ENCODE measurements around the gene ADIPOQ. TPM values are rescaled to one million over a fixed set of nuclear protein-coding genes. Genes with fewer than 3 reads are reported as not detected.
"Not testable (repeated sequence)": the region's sequence is repeated elsewhere in the genome, so short reads cannot be mapped to it uniquely, and the experiment has no call there.

The ADIPOQ gene
- total RNA-seq, 2 experiments from 2014 or later, result not detected

DNA sequence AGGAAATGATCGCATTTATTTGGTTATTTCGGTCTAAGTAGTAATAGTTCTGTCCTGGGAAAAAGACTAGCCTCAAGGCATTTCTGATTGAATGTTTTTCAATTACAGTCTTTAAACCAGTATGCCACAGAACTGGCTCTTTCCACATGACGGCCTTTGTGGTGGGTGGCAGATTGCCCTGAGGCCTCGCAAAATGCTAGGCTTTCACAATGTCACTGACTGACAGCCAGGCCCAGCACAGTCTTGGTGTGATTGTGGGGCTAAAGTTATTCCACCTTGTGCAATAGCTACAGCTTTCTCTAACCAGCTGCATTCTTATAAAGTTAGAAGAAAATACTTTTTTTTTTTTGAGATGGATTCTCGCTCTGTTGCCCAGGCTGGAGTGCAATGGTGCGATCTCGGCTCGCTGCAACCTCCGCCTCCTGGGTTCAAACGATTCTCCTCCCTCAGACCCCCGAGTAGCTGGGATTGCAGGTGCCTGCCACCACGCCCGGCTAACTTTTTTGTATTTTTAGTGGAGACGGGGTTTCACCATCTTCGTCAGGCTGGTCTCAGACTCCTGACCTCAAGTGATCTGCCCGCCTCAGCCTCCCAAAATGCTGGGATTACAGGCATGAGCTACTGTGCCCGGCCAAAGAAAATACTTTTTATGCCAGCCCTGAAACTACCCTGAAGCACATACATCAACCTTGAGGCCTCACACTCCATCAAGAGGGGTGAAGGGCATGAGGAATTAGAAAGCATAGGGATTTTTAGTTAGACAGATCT is 2.5 kb upstream of the ADIPOQ start:
- H3K27ac Mint-ChIP-seq, result no peak overlapping the region
- ATAC-seq (no peak), DNase-seq (no peak)
- no peak overlapping the region for H3K4me3 Mint-ChIP-seq
- CTCF ChIA-PET, result interaction anchor here (0.6 kb wide), 2 partner anchors 84 to 1899 kb away, joined by 3 read pairs; no protein-coding TSS in a partner anchor
- H3K4me1 Mint-ChIP-seq, result no peaks in the 10 kb centered on the region
- H3K36me3 Mint-ChIP-seq, result no peaks in the 10 kb centered on the region
- peaks cover 11% of the 10 kb centered on the region for H3K27me3 Mint-ChIP-seq
- no peaks in the 10 kb centered on the region for H3K9me3 Mint-ChIP-seq (ENCODE audit: low read depth)

DNA sequence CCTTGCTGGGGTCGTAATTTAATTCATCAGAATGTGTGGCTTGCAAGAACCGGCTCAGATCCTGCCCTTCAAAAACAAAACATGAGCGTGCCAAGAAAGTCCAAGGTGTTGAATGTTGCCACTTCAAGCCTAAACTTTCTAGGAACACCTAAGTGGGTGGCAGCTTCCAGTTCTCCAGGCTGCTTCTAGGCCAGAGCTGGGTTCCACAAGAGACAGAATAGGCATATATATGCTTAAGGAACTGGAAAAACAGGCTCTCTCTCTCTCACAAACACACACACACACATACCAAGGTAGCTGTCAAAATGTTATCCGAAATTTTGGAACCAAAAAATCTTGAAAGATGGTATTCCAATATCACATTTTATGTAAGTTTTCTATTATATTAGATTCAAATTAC is 890 bp upstream of the ADIPOQ start:
- H3K4me1 Mint-ChIP-seq, result no peaks in the 10 kb centered on the region
- no peaks in the 10 kb centered on the region for H3K9me3 Mint-ChIP-seq (ENCODE audit: low read depth)
- ATAC-seq, result no peak
- no peak overlapping the region for H3K4me3 Mint-ChIP-seq
- no peak overlapping the region for H3K27ac Mint-ChIP-seq
- CTCF ChIA-PET, result no interaction called here
- H3K27me3 Mint-ChIP-seq, result peaks cover 13% of the 10 kb centered on the region
- H3K36me3 Mint-ChIP-seq, result no peaks in the 10 kb centered on the region
- DNase-seq, result no peak

DNA sequence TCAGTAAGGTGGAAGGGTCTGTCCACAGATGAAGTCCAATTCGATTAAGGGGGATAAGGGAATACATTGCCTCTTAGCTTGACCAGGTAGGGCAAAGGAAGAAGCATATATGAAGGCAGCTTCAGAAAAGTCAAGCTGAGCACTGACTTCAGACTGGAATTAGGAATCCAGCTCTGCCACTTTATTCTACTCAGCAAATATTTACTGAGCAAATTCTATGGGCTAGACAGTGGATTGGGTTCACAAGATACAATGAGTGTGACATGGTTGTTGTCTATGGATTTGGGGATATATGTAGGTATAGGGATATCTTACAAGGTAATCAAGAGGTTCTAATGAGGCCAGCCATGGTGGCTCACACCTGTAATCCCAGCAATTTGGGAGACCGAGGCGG is 526 bp downstream of the ADIPOQ start:
- H3K4me1 Mint-ChIP-seq, result no peaks in the 10 kb centered on the region
- ATAC-seq, result no peak
- no peaks in the 10 kb centered on the region for H3K9me3 Mint-ChIP-seq (ENCODE audit: low read depth)
- no peaks in the 10 kb centered on the region for H3K36me3 Mint-ChIP-seq
- no peak for DNase-seq
- H3K4me3 Mint-ChIP-seq, result no peak overlapping the region
- CTCF ChIA-PET, result no interaction called here
- peaks cover 14% of the 10 kb centered on the region for H3K27me3 Mint-ChIP-seq
- H3K27ac Mint-ChIP-seq, result no peak overlapping the region

DNA sequence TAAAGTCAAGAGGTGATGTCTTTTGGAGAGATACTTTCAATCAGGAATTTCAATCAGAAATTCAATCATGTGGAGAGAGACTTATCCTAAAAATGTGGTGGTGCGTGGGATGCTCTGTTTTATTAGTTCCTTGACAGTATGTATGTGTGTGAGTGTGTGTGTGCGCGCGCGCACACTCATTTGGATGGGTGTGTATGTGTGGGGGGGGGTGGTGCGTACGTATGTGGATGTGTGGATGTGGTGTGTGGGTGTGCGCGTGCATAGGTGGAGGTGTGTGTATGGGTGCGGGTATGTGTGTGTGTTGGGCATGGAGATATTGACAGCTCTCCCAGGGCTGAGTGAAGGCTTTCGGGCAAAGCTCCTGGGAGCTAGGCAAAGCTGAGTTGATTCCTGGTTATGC is 2.4 kb downstream of the ADIPOQ start:
- H3K36me3 Mint-ChIP-seq, result no peaks in the 10 kb centered on the region
- no peak overlapping the region for H3K27ac Mint-ChIP-seq
- H3K4me1 Mint-ChIP-seq, result peaks cover 6% of the 10 kb centered on the region
- DNase-seq (no peak), ATAC-seq (no peak)
- H3K9me3 Mint-ChIP-seq (ENCODE audit: low read depth), result no peaks in the 10 kb centered on the region
- H3K4me3 Mint-ChIP-seq, result no peak overlapping the region
- H3K27me3 Mint-ChIP-seq, result peaks cover 14% of the 10 kb centered on the region
- CTCF ChIA-PET, result interaction anchor here (0.9 kb wide), 1 partner anchor 320 kb away, joined by 3 read pairs; no protein-coding TSS in a partner anchor

- Mint-ChIP-seq H3K36me3 (no peaks in the 10 kb centered on the region), H3K4me1 (peaks cover 6% of the 10 kb centered on the region), H3K27ac (no peak overlapping the region), H3K9me3 (ENCODE audit: low read depth) (no peaks in the 10 kb centered on the region), H3K27me3 (peaks cover 14% of the 10 kb centered on the region), H3K4me3 (no peak overlapping the region)
- ATAC-seq, result no peak
- CTCF ChIA-PET, result interaction anchor here (0.9 kb wide), 2 partner anchors 294 to 319 kb away, joined by 3 read pairs; partner anchors contain the start of gene RPL39L
- DNase-seq, result no peak
These were observed 3.2 kb downstream of the ADIPOQ start for GRCh38 chr3:186845756-186846155.

DNA sequence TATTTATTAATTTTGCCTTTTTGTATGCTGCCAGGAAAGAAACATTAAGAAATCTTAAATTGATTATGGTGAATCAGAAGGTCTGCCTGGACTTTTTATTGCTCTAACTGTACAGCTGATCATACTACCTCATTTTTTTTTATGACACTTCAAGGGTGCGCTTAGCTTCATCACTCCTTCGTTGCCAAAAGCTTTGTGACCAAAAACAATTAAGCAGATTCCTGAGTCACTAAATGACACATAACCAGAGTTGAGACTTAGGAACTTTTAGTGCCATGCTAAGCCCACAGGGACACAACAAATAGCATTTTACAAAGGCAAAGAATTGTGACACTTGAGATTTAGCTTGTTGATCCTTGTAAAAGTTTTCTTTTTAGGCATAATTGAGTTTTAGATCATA is 4.9 kb downstream of the ADIPOQ start:
- peaks cover 14% of the 10 kb centered on the region for H3K27me3 Mint-ChIP-seq
- peaks cover 3% of the 10 kb centered on the region for H3K36me3 Mint-ChIP-seq
- H3K27ac Mint-ChIP-seq, result no peak overlapping the region
- H3K4me3 Mint-ChIP-seq, result no peak overlapping the region
- peaks cover 11% of the 10 kb centered on the region for H3K4me1 Mint-ChIP-seq
- DNase-seq, result no peak
- H3K9me3 Mint-ChIP-seq (ENCODE audit: low read depth), result no peaks in the 10 kb centered on the region
- ATAC-seq, result no peak
- CTCF ChIA-PET, result interaction anchor here (1.1 to 1.9 kb wide), 3 partner anchors 85 to 320 kb away, joined by 3 to 9 read pairs (median 3); no protein-coding TSS in a partner anchor

DNA sequence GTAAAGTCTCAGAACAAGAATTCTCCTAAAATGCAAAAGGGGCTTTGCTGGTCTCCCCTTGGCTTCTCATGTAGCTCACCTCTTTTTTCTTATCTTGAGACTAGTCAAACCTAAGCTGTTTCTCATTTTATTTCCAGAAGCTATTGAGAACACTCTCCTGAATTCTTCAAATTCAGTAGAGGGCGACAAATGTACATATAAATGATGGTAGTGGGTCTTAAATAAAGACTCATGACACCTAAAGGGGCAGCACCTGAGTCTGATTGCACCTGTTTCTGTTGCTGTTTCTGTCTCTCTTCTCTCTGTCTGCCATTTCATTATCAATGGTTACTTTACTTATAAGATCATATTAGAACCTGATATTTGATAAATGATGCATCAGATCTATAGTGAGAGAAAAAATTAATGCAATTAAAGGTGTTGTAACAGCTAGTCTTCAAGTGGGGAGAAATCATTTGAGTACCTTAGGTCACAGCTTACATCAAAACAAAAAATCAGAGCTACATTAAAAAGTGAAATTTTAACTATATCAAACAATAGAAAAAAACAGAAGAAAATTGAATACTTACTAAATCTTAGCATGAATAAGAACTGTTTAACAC is 7.0 kb downstream of the ADIPOQ start:
- Mint-ChIP-seq H3K9me3 (ENCODE audit: low read depth) (no peaks in the 10 kb centered on the region), H3K4me1 (peaks cover 11% of the 10 kb centered on the region), H3K36me3 (peaks cover 4% of the 10 kb centered on the region), H3K27me3 (peaks cover 14% of the 10 kb centered on the region), H3K4me3 (no peak overlapping the region), H3K27ac (no peak overlapping the region)
- DNase-seq (no peak), ATAC-seq (peak; percentile 90)
- CTCF ChIA-PET, result interaction anchor here (0.6 to 2.9 kb wide), 62 partner anchors 11 to 369 kb away, joined by 3 to 35 read pairs (median 4); partner anchors contain the start of genes RPL39L and ST6GAL1

- H3K36me3 Mint-ChIP-seq; ATAC-seq; H3K27me3 Mint-ChIP-seq; H3K9me3 Mint-ChIP-seq (ENCODE audit: low read depth); H3K27ac Mint-ChIP-seq; DNase-seq; H3K4me3 Mint-ChIP-seq: not testable (repeated sequence)
- CTCF ChIA-PET, result interaction anchor here (0.6 to 2.0 kb wide), 2 partner anchors 287 to 313 kb away, joined by 3 to 6 read pairs; partner anchors contain the start of gene RPL39L
- H3K4me1 Mint-ChIP-seq, result peaks cover 11% of the 10 kb centered on the region
These were observed 9.3 kb downstream of the ADIPOQ start for GRCh38 chr3:186851835-186852234.

- Mint-ChIP-seq H3K27me3 (no peaks in the 10 kb centered on the region), H3K27ac (no peak overlapping the region), H3K4me1 (peaks cover 11% of the 10 kb centered on the region), H3K9me3 (ENCODE audit: low read depth) (no peaks in the 10 kb centered on the region), H3K4me3 (no peak overlapping the region), H3K36me3 (peaks cover 4% of the 10 kb centered on the region)
- DNase-seq, result no peak
- CTCF ChIA-PET, result interaction anchor here (0.9 to 2.7 kb wide), 5 partner anchors 79 to 312 kb away, joined by 3 to 15 read pairs (median 5); partner anchors contain the start of gene ST6GAL1
- ATAC-seq, result no peak
These were observed 10.5 kb downstream of the ADIPOQ start for GRCh38 chr3:186852994-186853393.

DNA sequence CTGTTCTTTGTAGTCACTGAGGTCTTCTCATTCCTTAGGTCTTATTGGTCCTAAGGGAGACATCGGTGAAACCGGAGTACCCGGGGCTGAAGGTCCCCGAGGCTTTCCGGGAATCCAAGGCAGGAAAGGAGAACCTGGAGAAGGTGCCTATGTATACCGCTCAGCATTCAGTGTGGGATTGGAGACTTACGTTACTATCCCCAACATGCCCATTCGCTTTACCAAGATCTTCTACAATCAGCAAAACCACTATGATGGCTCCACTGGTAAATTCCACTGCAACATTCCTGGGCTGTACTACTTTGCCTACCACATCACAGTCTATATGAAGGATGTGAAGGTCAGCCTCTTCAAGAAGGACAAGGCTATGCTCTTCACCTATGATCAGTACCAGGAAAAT is 11.6 kb downstream of the ADIPOQ start:
- CTCF ChIA-PET, result interaction anchor here (0.8 to 2.7 kb wide), 3 partner anchors 10 to 311 kb away, joined by 3 to 15 read pairs (median 6); partner anchors contain the start of gene ST6GAL1
- no peak for DNase-seq

DNA sequence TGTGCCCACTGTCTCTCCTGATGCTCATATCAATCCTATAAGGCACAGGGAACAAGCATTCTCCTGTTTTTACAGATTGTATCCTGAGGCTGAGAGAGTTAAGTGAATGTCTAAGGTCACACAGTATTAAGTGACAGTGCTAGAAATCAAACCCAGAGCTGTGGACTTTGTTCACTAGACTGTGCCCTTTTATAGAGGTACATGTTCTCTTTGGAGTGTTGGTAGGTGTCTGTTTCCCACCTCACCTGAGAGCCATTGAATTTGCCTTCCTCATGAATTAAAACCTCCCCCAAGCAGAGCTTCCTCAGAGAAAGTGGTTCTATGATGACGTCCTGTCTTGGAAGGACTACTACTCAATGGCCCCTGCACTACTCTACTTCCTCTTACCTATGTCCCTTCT is 12.4 kb downstream of the ADIPOQ start:
- ATAC-seq, result no peak
- H3K27ac Mint-ChIP-seq, result no peak overlapping the region
- CTCF ChIA-PET, result interaction anchor here (2.7 kb wide), 1 partner anchor 77 kb away, joined by 15 read pairs; the partner anchor contains the start of gene ST6GAL1
- H3K4me3 Mint-ChIP-seq, result no peak overlapping the region
- peaks cover 3% of the 10 kb centered on the region for H3K9me3 Mint-ChIP-seq (ENCODE audit: low read depth)
- H3K4me1 Mint-ChIP-seq, result peaks cover 9% of the 10 kb centered on the region
- H3K27me3 Mint-ChIP-seq, result no peaks in the 10 kb centered on the region
- no peak for DNase-seq
- H3K36me3 Mint-ChIP-seq, result peaks cover 12% of the 10 kb centered on the region

More for the DNA sequence above, 11.6 kb downstream of the ADIPOQ start:
- Mint-ChIP-seq H3K36me3 (peaks cover 6% of the 10 kb centered on the region), H3K9me3 (ENCODE audit: low read depth) (no peaks in the 10 kb centered on the region), H3K4me3 (no peak overlapping the region), H3K27me3 (no peaks in the 10 kb centered on the region), H3K27ac (no peak overlapping the region), H3K4me1 (peaks cover 11% of the 10 kb centered on the region)
- ATAC-seq, result no peak

DNA sequence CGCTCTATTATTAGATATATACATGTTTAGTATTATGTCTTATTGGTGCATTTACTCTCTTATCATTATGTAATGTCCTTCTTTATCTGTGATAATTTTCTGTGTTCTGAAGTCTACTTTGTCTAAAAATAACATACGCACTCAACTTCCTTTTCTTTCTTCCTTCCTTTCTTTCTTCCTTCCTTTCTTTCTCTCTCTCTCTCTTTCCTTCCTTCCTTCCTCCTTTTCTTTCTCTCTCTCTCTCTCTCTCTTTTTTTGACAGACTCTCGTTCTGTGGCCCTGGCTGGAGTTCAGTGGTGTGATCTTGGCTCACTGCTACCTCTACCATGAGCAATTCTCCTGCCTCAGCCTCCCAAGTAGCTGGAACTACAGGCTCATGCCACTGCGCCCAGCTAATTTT is 15.2 kb downstream of the ADIPOQ start:
- ATAC-seq (no peak), DNase-seq (no peak)
- H3K27me3 Mint-ChIP-seq, result no peaks in the 10 kb centered on the region
- CTCF ChIA-PET, result interaction anchor here (0.7 to 1.5 kb wide), 3 partner anchors 36 to 243 kb away, joined by 3 to 5 read pairs (median 5); partner anchors contain the start of gene ST6GAL1
- H3K27ac Mint-ChIP-seq, result no peak overlapping the region
- H3K9me3 Mint-ChIP-seq (ENCODE audit: low read depth), result peaks cover 3% of the 10 kb centered on the region
- no peak overlapping the region for H3K4me3 Mint-ChIP-seq
- H3K4me1 Mint-ChIP-seq, result peaks cover 10% of the 10 kb centered on the region
- H3K36me3 Mint-ChIP-seq, result peaks cover 14% of the 10 kb centered on the region

- ATAC-seq; DNase-seq; H3K36me3 Mint-ChIP-seq; H3K4me3 Mint-ChIP-seq; CTCF ChIA-PET; H3K27ac Mint-ChIP-seq; H3K27me3 Mint-ChIP-seq; H3K9me3 Mint-ChIP-seq (ENCODE audit: low read depth): not testable (repeated sequence)
- peaks cover 14% of the 10 kb centered on the region for H3K4me1 Mint-ChIP-seq
These were observed 22.8 kb downstream of the ADIPOQ start for GRCh38 chr3:186865215-186865853.
